Lung (tissue), 12 donors: Measurements from ENCODE around the gene ADGRA1. TPM values are rescaled to one million over a fixed set of nuclear protein-coding genes. Genes with fewer than 3 reads are reported as not detected.

Experiments
- ATAC-seq: fragments of 200-7000 bp; cut with Tn5 transposase; one replicate; pipeline ENCODE4 v1.9.1; 2020; ENCODE audit warnings: moderate number of reproducible peaks; ENCODE audit not compliant: insufficient read depth, low FRiP score
- DNase-seq, 3 donors: peaks; one replicate each; pipeline ENCODE4 v3.0.0-alpha.2; 2013 to 2017
- H3K27ac ChIP-seq, 2 donors: one replicate each; pipeline ENCODE4 v1.5.1; 2013; ENCODE audit warnings: mild to moderate bottlenecking in 2 of 2, moderate library complexity in 2 of 2, control low read depth in 1 of 2, inconsistent platforms in 1 of 2, low read depth in 1 of 2, low read length in 1 of 2
- H3K27me3 ChIP-seq, 3 donors: one replicate each; pipeline ENCODE4 v1.5.1; 2013; ENCODE audit warnings: low read length in 2 of 3; ENCODE audit not compliant: control insufficient read depth in 3 of 3, insufficient read depth in 3 of 3
- H3K36me3 ChIP-seq, 4 donors: one replicate each; pipeline ENCODE4 v1.5.1; 2013; ENCODE audit warnings: low read length in 4 of 4, mild to moderate bottlenecking in 1 of 4, moderate library complexity in 1 of 4; ENCODE audit not compliant: control insufficient read depth in 4 of 4, insufficient read depth in 4 of 4
- H3K4me1 ChIP-seq, 5 donors: one replicate each; pipeline ENCODE4 v1.5.1; 2013; ENCODE audit warnings: low read length in 5 of 5, mild to moderate bottlenecking in 2 of 5, moderate library complexity in 1 of 5; ENCODE audit not compliant: control insufficient read depth in 5 of 5, insufficient read depth in 5 of 5
- H3K4me3 ChIP-seq: one replicate; pipeline ENCODE4 v1.5.1; 2013; ENCODE audit warnings: mild to moderate bottlenecking, control low read depth, moderate library complexity
- H3K9ac ChIP-seq, 2 donors: one replicate each; pipeline ENCODE4 v1.5.1; 2013; ENCODE audit warnings: low read length in 2 of 2, control low read depth in 1 of 2; ENCODE audit not compliant: insufficient read depth in 1 of 2
- H3K9me3 ChIP-seq, 4 donors: one replicate each; pipeline ENCODE4 v1.5.1; 2013; ENCODE audit warnings: low read length in 3 of 4, mild to moderate bottlenecking in 1 of 4, moderate library complexity in 1 of 4; ENCODE audit not compliant: control insufficient read depth in 4 of 4, insufficient read depth in 3 of 4
- WGBS, 2 donors: extraction: QIAGEN DNeasy Blood & Tissue Kit; methylation state at CpG; one replicate each; pipeline ENCODE4 v1.1.7; 2013; 5-methylcytosine and 5-hydroxymethylcytosine counted together
- polyA plus RNA-seq, 2 donors: library from polyadenylated mRNA; stranded (reverse); fragments of 200-250 nt; gene quantifications; one replicate each; pipeline ENCODE4 v1.2.1, GENCODE V29; 2013
- total RNA-seq, 2 donors: library from RNA; depleted of rRNA in 1 of 2; stranded (reverse); fragments of >200 nt in 1 of 2; gene quantifications; one replicate each; pipeline ENCODE4 v1.2.1, GENCODE V29; 2014 to 2021
- TF ChIP-seq, protein P1 (sequence below): IDR thresholded peaks from 2 replicates; pipeline ENCODE4 v1.5.1; 2012; ENCODE audit warnings: mild to moderate bottlenecking; ENCODE audit errors: control extremely low read depth, extremely low read depth
- donor health status: control.
- donor health status: control.
- donor health status: Bipolar disorder and iron deficiency.
- donor health status: healthy.
- donor health status: DM: yes; HTN: yes; CAD: no.

The ADGRA1 gene
- total and polyA plus RNA-seq, 4 donors, result 0.05 to 1.3 (median 0.20) TPM

DNA sequence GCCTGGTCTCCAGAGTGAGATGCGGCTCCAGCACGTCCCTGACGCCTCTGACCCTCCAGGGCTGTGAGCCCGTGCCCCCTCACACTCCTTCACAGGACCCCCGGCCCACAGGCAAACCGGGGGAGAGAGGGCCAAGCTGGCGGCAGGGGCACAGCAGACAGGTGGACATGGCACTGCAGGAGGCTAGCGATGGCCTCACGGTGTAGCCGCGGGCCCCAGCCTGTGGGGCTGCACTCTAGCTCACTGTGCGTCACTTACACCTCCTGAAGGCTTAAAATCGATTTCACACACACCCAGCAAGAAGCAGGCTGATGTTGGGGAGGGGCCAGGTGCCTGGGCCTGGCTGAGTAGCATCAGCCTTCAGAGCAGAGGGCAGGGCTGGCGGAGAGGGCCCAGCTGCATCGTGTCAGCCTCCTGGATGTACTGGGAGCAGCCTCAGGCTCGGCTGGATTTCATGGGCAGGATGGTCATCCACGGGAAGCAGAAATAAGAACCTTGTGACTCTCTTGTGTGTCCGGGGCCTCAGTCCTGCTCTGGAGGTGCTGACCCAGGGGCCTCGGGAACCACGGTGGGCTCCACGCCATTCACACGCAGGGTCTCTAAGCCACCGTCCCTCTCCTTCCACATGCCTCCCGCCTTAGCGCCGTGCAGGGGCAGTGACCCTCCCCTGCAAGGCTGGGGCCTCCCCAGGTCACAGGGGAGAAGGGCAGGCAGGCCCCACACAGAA, 52.9 kb downstream of the ADGRA1 start:
- Histone ChIP-seq H3K36me3 (no peaks in the 10 kb centered on the region), H3K27ac (no peak overlapping the region), H3K4me1 (no peaks in the 10 kb centered on the region), H3K9ac (no peak overlapping the region), H3K9me3 (no peaks in the 10 kb centered on the region), H3K27me3 (peaks cover 0 to 8% (median 4%) of the 10 kb centered on the region in 3 donors), H3K4me3 (no peak overlapping the region)
- no peak for ATAC-seq
- WGBS, 2 donors, result 64 to 72% methylated on average over 25 to 26 of the region's 26 CpGs
- TF ChIP-seq, protein P1, sequence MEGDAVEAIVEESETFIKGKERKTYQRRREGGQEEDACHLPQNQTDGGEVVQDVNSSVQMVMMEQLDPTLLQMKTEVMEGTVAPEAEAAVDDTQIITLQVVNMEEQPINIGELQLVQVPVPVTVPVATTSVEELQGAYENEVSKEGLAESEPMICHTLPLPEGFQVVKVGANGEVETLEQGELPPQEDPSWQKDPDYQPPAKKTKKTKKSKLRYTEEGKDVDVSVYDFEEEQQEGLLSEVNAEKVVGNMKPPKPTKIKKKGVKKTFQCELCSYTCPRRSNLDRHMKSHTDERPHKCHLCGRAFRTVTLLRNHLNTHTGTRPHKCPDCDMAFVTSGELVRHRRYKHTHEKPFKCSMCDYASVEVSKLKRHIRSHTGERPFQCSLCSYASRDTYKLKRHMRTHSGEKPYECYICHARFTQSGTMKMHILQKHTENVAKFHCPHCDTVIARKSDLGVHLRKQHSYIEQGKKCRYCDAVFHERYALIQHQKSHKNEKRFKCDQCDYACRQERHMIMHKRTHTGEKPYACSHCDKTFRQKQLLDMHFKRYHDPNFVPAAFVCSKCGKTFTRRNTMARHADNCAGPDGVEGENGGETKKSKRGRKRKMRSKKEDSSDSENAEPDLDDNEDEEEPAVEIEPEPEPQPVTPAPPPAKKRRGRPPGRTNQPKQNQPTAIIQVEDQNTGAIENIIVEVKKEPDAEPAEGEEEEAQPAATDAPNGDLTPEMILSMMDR, result no peak
- DNase-seq, result no peak

DNA sequence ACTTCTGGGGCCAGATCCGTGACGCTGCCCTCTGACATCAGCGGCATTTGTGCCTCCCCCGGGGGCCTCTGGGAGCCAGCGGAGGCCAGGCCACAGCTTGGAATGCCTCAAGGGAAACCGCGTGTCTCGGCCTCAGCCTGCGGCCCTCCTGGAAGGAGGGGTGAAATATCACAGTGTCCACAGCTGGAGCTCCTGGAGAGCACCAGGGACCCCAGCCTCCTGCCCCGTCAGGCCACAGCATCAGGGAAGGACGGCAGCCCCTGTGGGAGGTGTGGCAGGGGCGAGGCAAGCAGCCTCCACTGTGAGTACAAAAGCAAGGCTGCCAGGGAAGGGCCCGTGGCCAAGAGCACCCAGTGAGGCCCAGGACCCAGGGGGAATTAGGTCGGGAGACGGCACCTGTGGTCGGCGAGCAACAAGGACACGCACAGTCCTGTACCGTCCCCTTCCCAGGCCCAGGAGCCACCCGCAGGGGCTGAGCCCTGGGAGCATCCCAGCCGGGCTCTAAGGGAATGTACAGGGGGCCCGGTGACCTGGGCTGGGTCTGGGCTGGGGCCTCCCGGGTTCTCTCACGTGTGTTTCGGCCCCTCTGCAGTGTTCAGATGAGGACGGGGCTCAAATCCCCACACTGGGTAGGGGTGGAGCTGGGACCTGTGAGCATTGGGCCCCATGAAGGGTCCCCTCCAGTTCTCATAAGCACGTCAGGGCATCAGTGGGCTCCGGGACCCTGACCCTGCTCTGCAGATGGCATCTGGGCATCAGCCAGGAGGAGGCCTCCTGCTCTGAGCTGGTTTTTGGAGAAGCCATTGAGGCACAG, 53.6 kb downstream of the ADGRA1 start:
- TF ChIP-seq, protein P1, result no peak
- no peaks in the 10 kb centered on the region for H3K36me3 ChIP-seq

DNA sequence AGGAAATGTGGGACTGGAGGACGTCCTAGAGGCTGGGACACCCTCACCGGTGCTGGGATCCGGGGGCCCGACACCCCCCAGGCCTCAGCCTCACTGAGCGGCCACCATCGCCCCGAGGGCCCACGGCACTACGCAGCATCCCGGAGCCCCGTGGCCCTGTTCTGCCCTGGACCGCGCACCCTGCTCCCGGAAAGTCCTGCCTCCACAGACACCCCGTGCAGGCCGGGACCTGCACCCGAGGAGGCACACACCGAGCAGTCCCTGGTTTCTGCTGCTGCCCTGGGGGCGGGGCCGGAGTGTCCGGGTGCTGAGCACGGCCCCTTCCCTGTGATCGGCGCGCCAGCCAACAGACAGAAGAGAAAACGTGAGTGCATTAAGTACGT, 54.2 kb downstream of the ADGRA1 start:
- H3K9me3 ChIP-seq, result no peaks in the 10 kb centered on the region
- TF ChIP-seq, protein P1, result no peak
- H3K4me3 ChIP-seq, result no peak overlapping the region
- peaks cover 0 to 8% (median 4%) of the 10 kb centered on the region in 3 donors for H3K27me3 ChIP-seq
- no peak overlapping the region for H3K9ac ChIP-seq
- WGBS, 2 donors, result 85 to 89% methylated on average over 27 of the region's 27 CpGs
- no peaks in the 10 kb centered on the region for H3K36me3 ChIP-seq
- no peak for ATAC-seq
- no peak overlapping the region for H3K27ac ChIP-seq
- H3K4me1 ChIP-seq, result no peaks in the 10 kb centered on the region
- no peak for DNase-seq

More for the DNA sequence above, 53.6 kb downstream of the ADGRA1 start:
- Histone ChIP-seq H3K9me3 (no peaks in the 10 kb centered on the region), H3K27me3 (peaks cover 0 to 8% (median 4%) of the 10 kb centered on the region in 3 donors), H3K4me1 (no peaks in the 10 kb centered on the region), H3K4me3 (no peak overlapping the region), H3K27ac (no peak overlapping the region), H3K9ac (no peak overlapping the region)
- no peak for DNase-seq
- WGBS, 2 donors, result 75 to 90% methylated on average over 28 of the region's 28 CpGs
- ATAC-seq, result no peak
